Mucosa of gallbladder (tissue), 1 donor: ENCODE data around the gene RAX2. TPM values are rescaled to one million over a fixed set of nuclear protein-coding genes. Genes with fewer than 3 reads are reported as not detected.

Experiments
- DNase-seq: peaks from one replicate; pipeline ENCODE4 v3.0.0-alpha.2; 2020; ENCODE audit warnings: low spot score
- total RNA-seq: library from RNA; stranded (reverse); gene quantifications from one replicate; pipeline ENCODE4 v1.2.1, GENCODE V29; 2021
- donor health status: DM: no; HTN: no; CAD: no.

Gene RAX2
- total RNA-seq, 1 donor from 2014 or later: not detected

DNA sequence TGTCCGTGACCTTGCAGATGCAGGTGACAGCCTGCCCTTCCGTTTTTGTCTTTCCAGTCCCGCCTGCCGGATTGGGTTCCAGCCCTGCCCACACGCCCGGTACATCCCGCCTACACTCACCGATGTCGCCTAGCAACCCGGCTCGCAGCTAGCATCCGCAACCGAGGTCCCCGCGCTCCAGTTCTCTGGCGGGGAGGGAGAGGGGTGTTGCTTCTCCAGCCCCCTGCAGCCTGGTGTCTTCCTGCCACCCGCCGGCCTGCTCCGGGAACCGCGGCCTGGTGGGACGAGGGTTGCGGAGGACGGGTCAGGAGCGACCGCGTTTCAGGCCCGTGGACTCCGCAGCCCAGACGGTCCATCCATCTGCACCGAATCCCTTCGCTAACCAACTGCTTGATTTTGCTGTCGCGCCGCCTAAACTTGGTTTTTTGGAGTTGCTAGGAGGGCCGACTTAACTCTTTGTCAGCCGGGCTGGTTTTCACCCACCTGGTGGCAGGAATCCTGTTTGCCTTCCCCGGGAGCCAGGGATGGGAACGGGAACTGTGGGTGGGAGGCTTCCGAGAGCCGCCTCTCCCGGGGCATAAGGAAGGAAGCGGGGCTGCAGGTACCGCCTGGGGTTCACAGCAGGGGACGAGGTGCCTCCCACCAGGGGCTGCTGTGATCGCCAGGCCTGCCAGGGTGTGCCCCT lies 29.5 kb upstream of the RAX2 start:
- peak; percentile 40 for DNase-seq

DNA sequence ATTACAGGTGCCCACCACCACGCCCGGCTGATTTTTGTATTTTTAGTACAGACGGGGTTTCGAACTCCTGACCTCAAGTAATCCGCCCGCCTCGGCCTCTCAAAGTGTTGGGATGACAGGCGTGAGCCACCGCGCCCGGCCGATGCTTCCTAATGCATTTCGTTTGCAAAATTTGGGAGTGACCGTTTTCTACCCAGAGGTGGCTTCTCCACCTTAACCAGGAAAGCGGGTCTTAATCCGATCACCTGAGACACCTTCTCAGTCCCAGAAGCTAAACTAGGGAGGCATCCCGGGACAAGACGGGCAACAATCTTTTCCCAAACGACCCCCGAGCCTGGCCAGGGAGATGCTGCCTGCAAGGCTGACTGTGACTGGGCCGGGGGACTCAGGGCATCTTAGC lies 29.0 kb upstream of the RAX2 start:
- no peak for DNase-seq

DNA sequence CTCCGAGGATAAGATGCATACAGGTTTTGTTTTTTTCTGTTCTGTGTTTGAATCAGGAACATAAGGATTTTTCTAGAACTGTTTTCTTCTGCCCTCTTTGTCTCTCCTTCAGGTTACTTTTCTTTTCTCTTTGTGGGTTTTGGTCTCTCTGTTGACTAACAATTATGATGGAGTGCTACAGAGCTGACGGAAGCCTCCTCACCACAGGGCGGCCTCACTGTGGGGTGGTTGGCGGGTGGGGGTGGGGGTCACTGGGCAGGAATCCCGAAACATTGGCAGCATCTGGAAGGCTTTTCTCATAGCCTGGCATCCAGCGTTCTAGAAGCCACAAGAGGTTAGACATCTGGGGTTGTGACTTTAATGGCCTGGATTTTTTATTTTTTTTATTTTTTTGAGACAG lies 26.1 kb upstream of the RAX2 start:
- no peak for DNase-seq

- DNase-seq: no peak
Measured at GRCh38 chr19:3796358-3796757, 24.3 kb upstream of the RAX2 start.

- no peak for DNase-seq
Measured at GRCh38 chr19:3793799-3794198, 21.8 kb upstream of the RAX2 start.

DNA sequence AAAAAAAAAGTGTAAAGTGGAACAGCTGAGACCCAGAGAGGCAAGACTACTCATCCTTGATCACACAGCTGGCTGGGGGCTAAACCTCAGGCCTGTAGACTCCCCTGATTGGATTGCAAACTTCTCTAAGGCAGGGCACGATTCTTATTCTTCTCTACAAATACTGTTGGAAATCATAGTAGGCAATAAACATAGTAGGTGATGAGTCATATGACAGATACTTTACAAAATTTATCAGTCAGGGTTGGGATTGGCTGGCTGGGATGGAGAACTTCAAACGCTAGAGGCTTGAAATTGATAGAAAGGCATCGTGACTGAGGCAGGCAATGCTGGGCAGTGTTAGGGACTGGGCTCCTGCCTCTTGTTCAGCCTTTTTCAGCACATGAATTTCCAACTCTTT lies 20.1 kb upstream of the RAX2 start:
- DNase-seq: no peak

- no peak for DNase-seq
Measured at GRCh38 chr19:3790941-3791340, 18.9 kb upstream of the RAX2 start.

DNA sequence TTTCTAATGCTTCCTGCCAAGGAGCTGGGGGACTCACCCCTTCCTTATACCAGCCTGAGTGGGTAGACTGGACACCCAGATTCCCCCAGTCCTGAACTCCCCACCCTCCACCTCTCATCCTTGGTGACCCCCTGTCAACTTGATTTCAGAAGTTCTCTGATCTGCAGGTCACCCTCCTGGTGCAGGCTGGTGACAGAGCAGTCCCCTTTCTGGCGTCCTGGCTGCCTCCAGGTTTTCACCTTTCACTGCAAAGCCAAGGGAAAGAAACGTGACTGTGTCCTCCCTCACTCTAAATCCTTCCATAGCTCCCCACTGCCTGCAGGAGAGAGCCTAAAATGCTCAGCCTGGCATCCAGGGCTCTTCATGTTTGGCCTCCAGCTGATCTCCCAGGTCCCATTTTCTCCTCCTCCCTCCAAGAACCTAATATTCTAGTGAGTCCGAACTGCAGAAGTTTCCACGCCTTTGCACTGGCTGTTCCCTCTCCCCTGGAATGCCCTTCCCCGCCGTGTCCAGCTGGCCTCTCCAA lies 18.2 kb upstream of the RAX2 start:
- DNase-seq: no peak

DNA sequence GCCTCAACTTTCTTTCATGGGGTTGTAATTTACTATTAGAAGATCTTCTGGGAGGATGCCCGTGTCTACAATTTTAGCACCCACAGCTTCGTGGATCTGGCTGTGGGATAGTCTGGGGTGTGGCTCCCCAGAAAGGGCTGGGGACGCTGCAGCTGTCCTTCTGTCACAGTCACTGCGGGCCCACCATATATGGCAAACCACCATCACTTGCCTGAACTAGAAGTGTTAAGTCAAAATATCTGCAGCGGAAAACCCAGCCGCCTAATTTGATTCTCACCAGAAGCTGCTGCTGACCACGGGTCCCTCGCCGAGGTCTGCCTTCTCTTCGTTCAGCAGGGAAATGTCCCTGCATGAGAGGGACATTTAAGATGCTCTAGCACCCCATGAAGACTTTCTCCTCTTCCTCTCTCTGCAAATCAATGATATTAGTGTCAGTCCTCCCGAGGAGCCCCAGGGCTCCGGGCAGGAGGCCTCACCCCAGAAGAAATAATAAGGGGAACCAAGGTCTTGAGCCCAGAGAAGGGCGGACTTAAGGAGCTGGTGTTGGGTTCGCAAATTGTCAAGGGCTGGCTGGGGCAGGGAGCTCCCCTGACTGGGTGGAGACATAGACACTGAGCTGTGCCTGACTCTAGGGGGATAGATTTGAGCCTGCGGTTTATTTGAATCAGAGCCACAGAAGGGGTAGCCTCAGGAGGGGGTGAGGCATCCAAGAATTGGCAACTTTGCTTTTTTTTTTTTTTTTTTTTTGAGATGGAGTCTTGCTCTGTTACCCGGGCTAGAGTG lies 17.2 kb upstream of the RAX2 start:
- no peak for DNase-seq

GRCh38 chr19:3785938-3786824 lies 14.2 kb upstream of the RAX2 start, which contains the start of gene MATK:
TSS of gene MATK (minus strand) at chr19:3786381. CDS start at chr19:3785135, 1,246 bp downstream.
- DNase-seq: no peak

GRCh38 chr19:3785451-3785937 lies 13.5 kb upstream of the RAX2 start:
- DNase-seq: no peak

GRCh38 chr19:3784607-3785450 lies 12.8 kb upstream of the RAX2 start:
- no peak for DNase-seq

GRCh38 chr19:3783660-3784584 lies 11.9 kb upstream of the RAX2 start:
- no peak for DNase-seq

- DNase-seq: no peak
Measured at GRCh38 chr19:3782903-3783302, 10.9 kb upstream of the RAX2 start.

GRCh38 chr19:3782330-3782729 lies 10.3 kb upstream of the RAX2 start:
- no peak for DNase-seq

DNA sequence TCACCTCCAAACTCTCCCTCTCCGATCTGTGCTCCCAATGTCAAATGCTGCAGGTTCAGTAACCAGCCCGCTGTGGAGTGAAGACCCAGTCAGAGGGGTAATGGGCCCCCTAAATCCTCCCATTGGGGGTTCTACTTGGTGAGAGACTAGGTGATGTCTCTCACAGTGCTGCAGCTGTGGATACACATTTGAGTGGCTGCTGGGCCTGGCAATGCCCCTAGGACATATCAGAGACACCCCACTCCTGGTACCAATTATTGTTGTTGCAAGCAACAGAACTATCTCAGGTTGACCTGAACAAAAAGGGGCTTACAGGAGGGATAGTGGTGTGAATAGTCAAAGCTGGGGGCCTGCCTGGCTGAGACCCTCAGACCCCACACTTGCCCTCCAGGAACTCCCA lies 9.6 kb upstream of the RAX2 start:
- DNase-seq: no peak

DNA sequence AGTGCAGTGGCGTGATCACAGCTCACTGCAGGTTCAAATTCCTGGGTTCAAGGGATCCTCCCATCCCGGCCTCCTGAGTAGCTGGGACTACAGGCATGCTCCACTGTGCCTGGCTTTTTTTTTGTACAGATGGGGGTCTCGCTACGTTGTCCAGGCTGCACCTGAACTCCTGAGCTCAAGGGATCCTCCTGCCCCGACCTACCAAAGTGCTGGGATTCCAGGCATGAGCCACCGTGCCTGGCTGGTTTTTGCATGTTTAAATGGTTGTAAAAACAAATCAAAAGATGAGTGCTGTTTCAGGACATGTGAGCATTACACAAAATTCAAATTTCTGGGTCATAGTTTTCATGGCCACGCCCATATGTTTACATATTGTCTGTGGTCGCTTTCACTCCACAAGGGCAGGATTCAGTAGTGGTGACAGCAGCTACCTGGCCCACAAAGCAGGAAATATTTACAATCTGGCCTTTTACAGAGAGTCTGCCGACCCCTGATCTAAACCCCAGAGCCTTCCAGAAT lies 8.8 kb upstream of the RAX2 start:
- DNase-seq: no peak

GRCh38 chr19:3778899-3779723 lies 7.1 kb upstream of the RAX2 start:
- DNase-seq: no peak
